ENCODE data around the gene SNX6.
"Not testable (repeated sequence)": the region's sequence is repeated elsewhere in the genome, so short reads cannot be mapped to it uniquely, and the experiment has no call there.

DNA sequence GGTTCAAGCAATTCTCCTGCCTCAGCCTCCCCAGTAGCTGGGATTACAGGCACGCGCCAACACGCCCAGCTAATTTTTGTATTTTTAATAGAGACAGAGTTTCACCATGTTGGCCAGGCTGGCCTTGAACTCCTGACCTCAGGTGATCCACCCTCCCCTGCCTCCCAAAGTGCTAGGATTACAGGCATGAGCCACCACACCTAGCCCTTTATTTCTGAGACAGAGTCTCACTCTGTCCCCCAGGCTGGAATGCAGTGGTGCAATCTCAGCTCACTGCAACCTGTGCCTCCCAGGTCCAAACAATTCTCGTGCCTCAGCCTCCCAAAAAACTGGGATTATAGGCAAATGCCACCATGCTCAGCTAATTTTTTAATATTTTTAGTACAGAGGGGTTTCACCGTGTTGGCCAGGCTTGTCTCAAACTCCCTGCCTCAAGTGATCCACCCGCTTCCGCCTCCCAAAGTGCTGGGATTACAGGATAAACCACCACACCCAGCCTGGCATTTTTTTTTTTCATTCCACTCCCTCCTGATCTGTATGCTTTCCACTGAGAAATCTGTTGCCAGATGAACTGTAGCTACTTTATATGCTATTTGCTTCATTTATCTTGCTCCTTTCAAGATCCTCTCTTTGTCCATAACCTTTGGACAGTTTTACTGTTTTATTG, 109.5 kb downstream of the SNX6 start:
- TF ChIP-seq, protein P1, sequence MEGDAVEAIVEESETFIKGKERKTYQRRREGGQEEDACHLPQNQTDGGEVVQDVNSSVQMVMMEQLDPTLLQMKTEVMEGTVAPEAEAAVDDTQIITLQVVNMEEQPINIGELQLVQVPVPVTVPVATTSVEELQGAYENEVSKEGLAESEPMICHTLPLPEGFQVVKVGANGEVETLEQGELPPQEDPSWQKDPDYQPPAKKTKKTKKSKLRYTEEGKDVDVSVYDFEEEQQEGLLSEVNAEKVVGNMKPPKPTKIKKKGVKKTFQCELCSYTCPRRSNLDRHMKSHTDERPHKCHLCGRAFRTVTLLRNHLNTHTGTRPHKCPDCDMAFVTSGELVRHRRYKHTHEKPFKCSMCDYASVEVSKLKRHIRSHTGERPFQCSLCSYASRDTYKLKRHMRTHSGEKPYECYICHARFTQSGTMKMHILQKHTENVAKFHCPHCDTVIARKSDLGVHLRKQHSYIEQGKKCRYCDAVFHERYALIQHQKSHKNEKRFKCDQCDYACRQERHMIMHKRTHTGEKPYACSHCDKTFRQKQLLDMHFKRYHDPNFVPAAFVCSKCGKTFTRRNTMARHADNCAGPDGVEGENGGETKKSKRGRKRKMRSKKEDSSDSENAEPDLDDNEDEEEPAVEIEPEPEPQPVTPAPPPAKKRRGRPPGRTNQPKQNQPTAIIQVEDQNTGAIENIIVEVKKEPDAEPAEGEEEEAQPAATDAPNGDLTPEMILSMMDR (IDR thresholded peaks at IDR 0.05; ENCODE audit: low read depth, low read length, poor library complexity, severe bottlenecking): not testable (repeated sequence)
- not testable (repeated sequence) for TF ChIP-seq EZH2phosphoT487 (IDR thresholded peaks at IDR 0.05; ENCODE audit: borderline replicate concordance, low read length)

Data from DOHH2 (cell line).